Measurements from ENCODE around the gene NOS1AP. TPM values are rescaled to one million over a fixed set of nuclear protein-coding genes. Genes with fewer than 3 reads are reported as not detected.

The NOS1AP gene
- total RNA-seq, 1 donor from 2014 or later = 0.79 TPM

GRCh38 chr1:162397943-162398560 is 328.6 kb downstream of the NOS1AP start:
- TF ChIP-seq CTCF (IDR thresholded peaks at IDR 0.05; ENCODE audit: insufficient read depth, low read length, poor library complexity, severe bottlenecking) = no peak
- no peak overlapping the region for H3K4me3 ChIP-seq (ENCODE audit: low read depth, low read length)
- no peaks in the 10 kb centered on the region for H3K27me3 ChIP-seq (ENCODE audit: control insufficient read depth, insufficient read depth, low read length)
- H3K36me3 ChIP-seq (ENCODE audit: control insufficient read depth, insufficient read depth, low read length) = no peaks in the 10 kb centered on the region
- DNase-seq (ENCODE audit: low read depth) = no peak

- Histone ChIP-seq H3K27me3 (ENCODE audit: control insufficient read depth, insufficient read depth, low read length) (no peaks in the 10 kb centered on the region), H3K4me3 (ENCODE audit: low read depth, low read length) (no peak overlapping the region), H3K36me3 (ENCODE audit: control insufficient read depth, insufficient read depth, low read length) (no peaks in the 10 kb centered on the region)
- DNase-seq (ENCODE audit: low read depth) = no peak
- no peak for TF ChIP-seq CTCF (IDR thresholded peaks at IDR 0.05; ENCODE audit: insufficient read depth, low read length, poor library complexity, severe bottlenecking)
Observed at GRCh38 chr1:162398999-162399580, 329.6 kb downstream of the NOS1AP start.

DNA sequence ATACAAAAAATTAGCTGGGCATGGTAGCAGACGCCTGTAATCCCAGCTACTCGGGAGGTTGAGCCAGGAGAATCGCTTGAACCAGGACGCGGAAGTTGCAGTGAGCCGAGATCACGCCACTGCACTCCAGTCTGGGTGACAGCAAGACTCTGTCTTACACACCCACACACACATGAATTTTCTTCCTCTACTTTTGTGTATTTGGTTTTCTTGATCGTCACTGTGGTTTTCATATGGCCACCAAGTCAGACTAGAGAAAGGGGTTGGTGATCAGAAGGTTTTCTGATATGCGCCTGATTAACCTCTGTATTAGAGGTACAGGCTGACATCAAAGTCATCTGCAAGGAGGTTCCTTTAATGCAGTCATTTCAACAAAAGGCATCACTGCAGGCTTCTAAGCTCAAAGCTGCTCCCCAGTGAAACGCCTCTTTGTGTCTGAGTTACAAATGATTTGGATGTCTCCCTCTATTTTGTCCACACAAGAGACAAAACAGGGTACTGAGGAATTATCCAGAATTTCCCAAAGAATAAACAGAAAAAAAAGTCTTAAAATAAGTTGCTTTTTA is 331.4 kb downstream of the NOS1AP start:
- H3K27me3 ChIP-seq (ENCODE audit: control insufficient read depth, insufficient read depth, low read length) = no peaks in the 10 kb centered on the region
- no peaks in the 10 kb centered on the region for H3K36me3 ChIP-seq (ENCODE audit: control insufficient read depth, insufficient read depth, low read length)
- no peak for TF ChIP-seq CTCF (IDR thresholded peaks at IDR 0.05; ENCODE audit: insufficient read depth, low read length, poor library complexity, severe bottlenecking)
- no peak overlapping the region for H3K4me3 ChIP-seq (ENCODE audit: low read depth, low read length)
- DNase-seq (ENCODE audit: low read depth) = no peak

DNA sequence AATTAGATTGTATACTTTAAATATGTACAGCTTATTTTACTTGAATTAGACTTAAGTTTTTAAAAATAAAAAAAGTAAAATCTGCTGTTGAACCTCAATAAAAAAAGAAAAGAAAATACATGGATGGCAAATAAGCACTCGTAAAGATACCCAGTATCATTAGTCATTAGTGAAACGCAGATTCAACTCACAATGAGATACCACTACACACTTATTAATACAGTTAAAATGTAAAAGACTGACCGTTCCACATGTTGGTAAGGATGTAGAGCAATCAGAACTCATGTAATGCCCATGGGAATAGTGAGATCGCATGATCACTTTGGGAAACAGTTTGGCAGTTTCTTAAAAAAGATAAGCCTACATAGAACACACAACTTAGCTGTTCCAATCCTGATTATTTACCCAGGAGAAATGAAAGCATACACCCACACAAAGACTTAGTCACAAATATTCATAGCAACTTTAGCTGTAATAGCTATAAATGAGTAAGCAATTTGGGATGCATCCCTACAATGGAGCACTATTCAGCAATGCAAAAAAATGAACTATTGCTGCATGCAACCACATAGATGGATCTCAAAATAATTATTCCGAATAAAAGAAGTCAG is 335.2 kb downstream of the NOS1AP start:
- Histone ChIP-seq H3K4me3 (ENCODE audit: low read depth, low read length) (no peak overlapping the region), H3K27me3 (ENCODE audit: control insufficient read depth, insufficient read depth, low read length) (no peaks in the 10 kb centered on the region), H3K36me3 (ENCODE audit: control insufficient read depth, insufficient read depth, low read length) (no peaks in the 10 kb centered on the region)
- DNase-seq (ENCODE audit: low read depth) = no peak
- TF ChIP-seq CTCF (IDR thresholded peaks at IDR 0.05; ENCODE audit: insufficient read depth, low read length, poor library complexity, severe bottlenecking) = no peak

DNA sequence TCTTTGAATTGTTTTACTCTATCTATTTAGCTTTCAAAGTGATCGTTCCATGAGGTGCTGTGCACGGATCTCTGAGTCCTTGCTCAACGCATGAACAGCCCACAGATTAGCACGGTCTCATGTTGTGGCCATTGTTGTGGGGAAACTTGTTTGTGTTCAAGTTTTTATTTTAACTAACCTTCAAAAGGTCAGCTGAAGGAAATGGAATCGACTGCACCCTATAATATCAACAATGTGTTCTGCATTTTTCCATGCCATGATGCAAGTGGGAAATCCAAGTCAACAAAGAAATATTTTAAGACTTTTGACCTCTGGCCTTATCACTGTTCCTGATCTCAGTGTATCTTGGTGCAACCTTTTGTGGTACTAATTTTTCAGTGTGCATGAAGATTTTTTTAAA is 336.3 kb downstream of the NOS1AP start:
- no peak overlapping the region for H3K4me3 ChIP-seq (ENCODE audit: low read depth, low read length)
- H3K27me3 ChIP-seq (ENCODE audit: control insufficient read depth, insufficient read depth, low read length) = no peaks in the 10 kb centered on the region
- TF ChIP-seq CTCF (IDR thresholded peaks at IDR 0.05; ENCODE audit: insufficient read depth, low read length, poor library complexity, severe bottlenecking) = no peak
- no peaks in the 10 kb centered on the region for H3K36me3 ChIP-seq (ENCODE audit: control insufficient read depth, insufficient read depth, low read length)
- DNase-seq (ENCODE audit: low read depth) = no peak

All from kidney epithelial cell (primary cell).